Measurements from ENCODE around the gene ZCWPW1. TPM values are rescaled to one million over a fixed set of nuclear protein-coding genes. Genes with fewer than 3 reads are reported as not detected.

The ZCWPW1 gene
- total and polyA plus RNA-seq, 2 of the 8 experiments (the other 6 are each of a cell fraction or from before 2014, with no cell fraction given) = 0.51 to 1.4 TPM

- CTCF ChIA-PET (ENCODE audit: partially characterized antibody) = interaction anchor here (0.6 to 2.4 kb wide), 6 partner anchors 10 to 287 kb away, joined by 3 to 9 read pairs (median 4); no protein-coding TSS in a partner anchor
- Histone ChIP-seq H3K27me3 (replicated peaks in 1 of 4; ENCODE audit: control insufficient read depth in 3 of 4, extremely low read depth in 1 of 4, insufficient read depth in 3 of 4, low read length in 3 of 4) (no peaks in the 10 kb centered on the region; a peak in 1 of 7 replicates), H3K23me2 (ENCODE audit: low read depth, low read length) (no peaks in the 10 kb centered on the region), H2AFZ (ENCODE audit: low read length) (no peak overlapping the region), H3K14ac (ENCODE audit: insufficient read length) (no peak overlapping the region), H3K23ac (ENCODE audit: insufficient read length) (no peak overlapping the region), H3K4me3 (ENCODE audit: extremely low read depth in 1 of 4, insufficient read depth in 2 of 4, low read depth in 3 of 4, low read length in 4 of 4) (no peak overlapping the region), H3K9ac (replicated peaks in 1 of 4; ENCODE audit: extremely low read depth in 1 of 4, low read depth in 3 of 4, low read length in 3 of 4) (no peak overlapping the region), H3K79me2 (ENCODE audit: control insufficient read depth in 1 of 2, insufficient read depth in 2 of 2, low read length in 2 of 2) (no peaks in the 10 kb centered on the region), H3K56ac (replicated peaks; ENCODE audit: insufficient read length, low read depth, low read length) (no peak overlapping the region), H3K4ac (replicated peaks; ENCODE audit: insufficient read length, low read depth, low read length) (no peak overlapping the region), H2BK120ac (replicated peaks; ENCODE audit: low read depth, low read length) (no peak overlapping the region), H2BK15ac (ENCODE audit: low read length) (no peak overlapping the region), H4K5ac (ENCODE audit: insufficient read length, low read depth, low read length) (no peak overlapping the region), H2AK5ac (ENCODE audit: low read depth, low read length) (no peak overlapping the region), H4K8ac (ENCODE audit: extremely low read depth, insufficient read depth, low read length) (no peak overlapping the region), H3K27ac (ENCODE audit: low read depth, low read length) (no peak overlapping the region), H3K9me3 (ENCODE audit: insufficient read depth in 2 of 2, low read depth in 1 of 2, low read length in 1 of 2) (no peaks in the 10 kb centered on the region), H3K4me1 (replicated peaks in 1 of 4; ENCODE audit: control insufficient read depth in 3 of 4, insufficient read depth in 4 of 4, low read length in 3 of 4) (no peaks in the 10 kb centered on the region), H2BK5ac (ENCODE audit: low read depth, low read length) (no peak overlapping the region), H3K36me3 (ENCODE audit: control insufficient read depth in 2 of 4, insufficient read depth in 4 of 4, low read length in 3 of 4) (no peaks in the 10 kb centered on the region), H3K79me1 (ENCODE audit: low read depth, low read length) (no peaks in the 10 kb centered on the region), H2BK20ac (ENCODE audit: low read length) (no peak overlapping the region), H3K4me2 (ENCODE audit: insufficient read depth in 1 of 2, low read depth in 2 of 2, low read length in 2 of 2) (no peak overlapping the region), H2BK12ac (ENCODE audit: low read depth, low read length) (no peak overlapping the region), H3K18ac (ENCODE audit: extremely low read depth, low read length) (no peak overlapping the region), H4K91ac (replicated peaks; ENCODE audit: insufficient read length, low read length) (no peak overlapping the region), H4K20me1 (replicated peaks in 1 of 2; ENCODE audit: control insufficient read depth in 1 of 2, insufficient read depth in 2 of 2, low read length in 2 of 2) (no peaks in the 10 kb centered on the region)
- POLR2A ChIA-PET (ENCODE audit: partially characterized antibody) = no interaction called here
- DNase-seq (ENCODE audit: low read depth in 1 of 2, low spot score in 2 of 2) (no peak), FAIRE-seq (no peak)
- TF ChIP-seq RBBP5 (IDR thresholded peaks at IDR 0.05; ENCODE audit: borderline replicate concordance, low read depth, low read length) = no peak
- TF ChIP-seq POLR2AphosphoS5 (IDR thresholded peaks at IDR 0.05; ENCODE audit: low read depth, low read length) = no peak
- TF ChIP-seq SIX5 (IDR thresholded peaks at IDR 0.05; ENCODE audit: low read depth, low read length) = no peak
- no peak for TF ChIP-seq SAP30 (IDR thresholded peaks at IDR 0.05; ENCODE audit: insufficient read depth, insufficient replicate concordance, low read length)
- no peak for TF ChIP-seq RFX5 (IDR thresholded peaks at IDR 0.05; ENCODE audit: borderline replicate concordance, low read depth, low read length)
- no peak for TF ChIP-seq HDAC2 (IDR thresholded peaks at IDR 0.05; ENCODE audit: borderline replicate concordance in 1 of 2, low read depth in 2 of 2, low read length in 2 of 2)
- TF ChIP-seq PHF8 (conservative IDR thresholded peaks at IDR 0.05; ENCODE audit: low read depth, low read length) = no peak
- no peak for TF ChIP-seq SP1 (IDR thresholded peaks at IDR 0.05; ENCODE audit: low read depth, low read length)
- TF ChIP-seq CEBPB (IDR thresholded peaks at IDR 0.05; ENCODE audit: low read depth, low read length) = no peak
These were observed 15.2 kb downstream of the ZCWPW1 start for GRCh38 chr7:100413346-100413745.
